Ramos (cell line): ENCODE measurements around the gene CHRNG.

Experiments
- in situ Hi-C: fragments of 300-500 bp; cut with MboI; formaldehyde crosslinking; loops from one replicate; pipeline ENCODE4 v1.14.3; 2022; ENCODE audit warnings: low sequenced_read_pairs; ENCODE audit not compliant: unreplicated experiment

CHRNG gene

GRCh38 chr2:232571026-232571474 lies 31.6 kb downstream of the CHRNG start:
- in situ Hi-C loops = no loop called here

DNA sequence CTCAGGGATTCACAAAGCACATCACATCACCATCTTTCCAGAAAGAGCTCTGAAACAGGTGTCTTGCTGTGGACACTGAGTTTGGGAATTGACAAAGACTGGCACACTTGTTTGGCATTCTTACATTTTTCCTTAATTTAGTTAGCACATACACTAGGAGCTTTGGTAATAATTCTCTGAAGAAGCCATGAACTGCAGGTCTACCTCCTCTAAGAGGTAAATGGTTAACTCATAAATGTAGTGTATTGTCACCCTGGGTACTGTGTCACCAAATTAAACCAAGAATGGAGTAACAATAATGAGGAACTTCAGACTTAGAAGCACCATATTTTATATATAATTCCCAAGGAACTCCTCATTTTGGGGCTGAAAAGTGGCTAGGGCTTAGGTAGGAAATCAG lies 33.5 kb downstream of the CHRNG start:
- in situ Hi-C loops = no loop called here

- in situ Hi-C loops = no loop called here
Observed at GRCh38 chr2:232573771-232574435, 34.4 kb downstream of the CHRNG start.

- in situ Hi-C loops = no loop called here
Observed at GRCh38 chr2:232574674-232575403, 35.3 kb downstream of the CHRNG start.

DNA sequence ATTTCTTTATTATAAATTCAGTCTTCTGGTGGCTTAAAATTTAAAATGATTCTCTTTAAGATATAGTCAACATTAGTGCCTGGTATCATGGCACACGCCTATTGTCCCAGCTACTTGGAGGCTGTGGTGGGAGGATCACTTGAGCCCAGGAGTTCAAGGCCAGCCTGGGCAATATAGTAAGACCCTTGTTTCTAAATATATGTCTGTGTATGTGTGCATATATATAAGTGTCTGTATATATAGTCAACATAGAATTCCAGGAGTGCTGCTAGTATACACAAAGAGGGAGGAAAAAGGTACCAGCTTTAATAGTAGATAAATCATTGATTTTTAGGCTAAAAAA lies 35.9 kb downstream of the CHRNG start:
- in situ Hi-C loops = no loop called here

DNA sequence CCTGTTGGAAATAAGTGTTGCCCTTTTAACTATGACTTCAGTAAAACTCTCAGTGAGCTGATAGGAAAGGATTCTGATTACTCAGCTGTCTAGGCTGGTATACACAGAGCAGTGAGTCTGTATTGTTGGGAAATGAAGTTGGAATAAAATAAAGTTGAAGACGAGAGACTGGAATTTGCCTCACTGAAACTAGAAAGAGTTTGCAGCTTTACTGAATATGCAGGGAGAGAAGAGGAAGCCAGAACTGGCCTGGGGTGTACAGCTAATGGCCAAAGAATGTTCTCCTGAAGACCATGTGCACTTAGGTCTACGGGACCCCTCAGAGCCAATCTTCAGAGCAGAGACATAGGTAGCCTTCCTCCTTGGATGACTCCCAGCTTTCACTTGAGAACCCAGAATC lies 37.5 kb downstream of the CHRNG start:
- in situ Hi-C loops = no loop called here

GRCh38 chr2:232577841-232578240 lies 38.3 kb downstream of the CHRNG start:
- in situ Hi-C loops = no loop called here

DNA sequence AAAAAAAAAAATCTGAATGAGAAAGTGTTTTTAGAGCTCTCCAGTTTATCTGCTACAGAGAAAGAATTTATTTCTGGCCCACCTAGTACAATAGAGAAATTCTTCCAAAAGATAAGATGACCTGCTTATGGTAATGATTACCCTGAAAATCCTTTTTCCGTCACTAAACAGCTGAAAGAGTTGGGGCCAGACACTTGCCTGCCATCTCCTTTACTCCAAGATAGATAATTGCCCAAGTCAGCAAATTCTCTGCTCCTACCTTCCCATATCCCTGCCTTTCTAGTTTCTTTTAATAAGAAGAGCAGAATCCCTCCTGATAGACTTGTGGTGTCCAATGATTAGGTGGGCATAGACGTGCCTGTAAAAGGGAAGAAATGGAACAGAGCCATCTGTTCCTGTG lies 39.1 kb downstream of the CHRNG start:
- in situ Hi-C loops = no loop called here

GRCh38 chr2:232580648-232580981 lies 41.1 kb downstream of the CHRNG start:
- in situ Hi-C loops = no loop called here

GRCh38 chr2:232581725-232582124 lies 42.2 kb downstream of the CHRNG start:
- in situ Hi-C loops = no loop called here

DNA sequence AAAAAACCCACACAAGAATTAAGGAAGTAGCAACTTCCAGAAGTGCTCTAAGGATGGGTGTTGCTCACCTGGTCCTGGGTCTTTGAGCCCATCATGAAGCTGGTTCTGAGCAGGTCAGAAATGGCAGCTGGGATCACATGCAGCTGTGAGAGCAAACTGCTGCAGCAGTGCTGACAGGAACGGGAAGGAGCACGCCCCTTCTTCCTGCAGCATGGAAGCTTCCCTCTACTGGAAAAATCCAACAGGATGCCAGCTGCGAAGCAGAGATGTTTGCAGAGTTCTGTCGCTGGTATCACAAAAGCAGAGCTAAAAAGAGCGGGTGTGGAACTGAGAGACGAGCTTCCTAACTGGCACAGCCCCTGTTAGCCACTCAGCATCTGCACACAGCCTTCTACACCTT lies 44.7 kb downstream of the CHRNG start:
- in situ Hi-C loops = no loop called here

GRCh38 chr2:232586943-232587505 lies 47.5 kb downstream of the CHRNG start:
- in situ Hi-C loops = no loop called here

DNA sequence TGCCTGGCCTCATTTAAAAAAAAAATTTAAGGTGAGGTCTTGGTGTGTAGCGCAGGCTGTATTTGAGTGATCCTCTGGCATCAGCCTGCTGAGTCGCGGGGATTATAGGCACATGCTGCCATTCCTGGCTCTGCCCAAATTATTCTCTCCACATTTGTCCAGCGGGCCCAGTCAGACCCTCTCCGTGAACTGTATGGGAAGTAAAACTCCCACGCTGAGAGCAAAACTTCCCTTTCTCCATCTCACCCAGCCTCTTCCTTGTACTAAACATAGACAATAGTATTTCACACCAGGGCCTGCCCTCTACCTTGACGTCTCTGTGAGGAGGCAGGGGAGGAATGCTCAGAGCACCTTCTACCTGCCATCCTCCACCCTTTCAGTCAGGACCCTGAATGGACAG lies 48.0 kb downstream of the CHRNG start:
- in situ Hi-C loops = no loop called here

- in situ Hi-C loops = no loop called here
Observed at GRCh38 chr2:232588031-232588430, 48.5 kb downstream of the CHRNG start.

- in situ Hi-C loops = no loop called here
Observed at GRCh38 chr2:232588680-232589585, 49.4 kb downstream of the CHRNG start.

DNA sequence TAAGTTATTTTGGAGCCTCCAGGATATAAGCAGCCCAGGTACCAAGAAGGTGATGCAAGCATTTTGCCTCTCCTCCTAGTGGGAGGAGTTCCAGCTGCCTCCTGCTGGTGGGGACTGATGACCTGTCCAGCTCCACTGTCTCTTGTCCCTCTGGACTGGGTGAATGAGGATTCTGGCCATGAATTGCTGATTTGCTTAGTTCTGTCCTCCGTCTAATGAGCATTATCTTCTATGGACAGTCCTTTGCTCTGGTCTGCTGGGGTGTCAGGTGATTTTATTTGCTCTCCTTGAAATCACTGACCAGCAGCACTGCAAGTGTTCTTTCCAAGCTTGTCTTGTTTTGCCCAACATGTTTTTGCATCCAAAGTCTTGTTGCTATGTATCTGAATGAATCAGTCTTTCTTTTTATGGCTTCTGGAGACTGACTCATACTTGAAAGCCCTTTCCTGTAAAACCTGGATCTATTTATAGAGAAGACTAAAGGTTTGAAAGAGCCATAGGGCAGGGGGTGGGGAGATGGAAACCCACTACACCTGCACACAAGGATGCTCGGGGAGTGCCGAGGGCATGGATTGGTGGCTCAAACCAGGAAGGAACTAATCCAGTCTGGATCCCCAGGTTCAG lies 53.4 kb downstream of the CHRNG start:
- in situ Hi-C loops = no loop called here

- in situ Hi-C loops = no loop called here
Observed at GRCh38 chr2:232593982-232594381, 54.5 kb downstream of the CHRNG start.
